Endothelial cell of umbilical vein (primary cell): ENCODE measurements around the gene MAST4. TPM values are rescaled to one million over a fixed set of nuclear protein-coding genes. Genes with fewer than 3 reads are reported as not detected.

Experiments
- BruUV-seq: library from RNA; stranded (reverse); fragments of 400-500 nt; replicated peaks from 2 replicates; lab custom pipeline; 2021; lab: Mats Ljungman, UMichigan
- CTCF ChIA-PET: fragments of 300-600, 350-600 bp; sonication (Branson Sonifier 250); formaldehyde crosslinking; loops from one replicate; lab custom pipeline; 2021; ENCODE audit warnings: antibody characterized with exemption, inconsistent platforms; lab: Charles Lee
- POLR2A ChIA-PET: fragments of 300-600, 350-600 bp; sonication (Branson Sonifier 250); formaldehyde crosslinking; loops from one replicate; lab custom pipeline; 2021; ENCODE audit warnings: antibody characterized with exemption, inconsistent platforms; lab: Charles Lee
- DNase-seq: peaks from one replicate; pipeline ENCODE4 v3.0.0-alpha.2; 2011; ENCODE audit warnings: low read depth, low spot score
- FAIRE-seq: peaks from 2 replicates; lab custom pipeline; 2011; peaks lifted over from hg19 to GRCh38; lab: Jason Lieb, UNC
- H2AFZ ChIP-seq: 2 replicates; pipeline ENCODE4 v1.6.0; 2012; ENCODE audit warnings: low read depth, low read length, control low read depth, inconsistent platforms
- H3K27ac ChIP-seq: 2 replicates; pipeline ENCODE4 v1.5.1; 2011; ENCODE audit warnings: low read depth, mild to moderate bottlenecking, control low read depth, low read length, moderate library complexity; ENCODE audit not compliant: insufficient read depth
- H3K27me3 ChIP-seq, 2 experiments: 2 replicates each; pipeline versions ENCODE4 v1.6.0 to v1.6.1; 2011; ENCODE audit warnings: low read length in 2 of 2, mixed read lengths in 1 of 2; ENCODE audit not compliant: control insufficient read depth in 2 of 2, insufficient read depth in 2 of 2
- H3K36me3 ChIP-seq, 2 experiments: 2 replicates in 1 of 2; 3 replicates in 1 of 2; pipeline ENCODE4 v1.5.1; 2011; ENCODE audit warnings: low read length in 2 of 2, mild to moderate bottlenecking in 1 of 2, moderate library complexity in 1 of 2; ENCODE audit not compliant: control insufficient read depth in 2 of 2, insufficient read depth in 2 of 2; ENCODE audit errors: extremely low read depth in 1 of 2
- H3K4me1 ChIP-seq: 3 replicates; pipeline ENCODE4 v1.5.1; 2011; ENCODE audit warnings: mild to moderate bottlenecking, low read length; ENCODE audit not compliant: control insufficient read depth, insufficient read depth; ENCODE audit errors: extremely low read depth
- H3K4me2 ChIP-seq: 2 replicates; pipeline ENCODE4 v1.6.1; 2011; ENCODE audit warnings: low read length, control low read depth, mixed read lengths; ENCODE audit not compliant: insufficient read depth
- H3K4me3 ChIP-seq, 3 experiments: fragments of 200-600 bp in 1 of 3; sonication (generic), shearing (Covaris generic) in 1 of 3; replicated peaks in 1 of 3; 2 replicates each; pipeline ENCODE4 v1.5.1; 2011 to 2016; ENCODE audit warnings: control low read depth in 3 of 3, low read length in 3 of 3, mild to moderate bottlenecking in 2 of 3, inconsistent platforms in 1 of 3, low read depth in 1 of 3, moderate library complexity in 1 of 3; ENCODE audit not compliant: insufficient read depth in 1 of 3
- H3K79me2 ChIP-seq: 2 replicates; pipeline ENCODE4 v1.6.0; 2012; ENCODE audit warnings: low read length, inconsistent platforms; ENCODE audit not compliant: control insufficient read depth, insufficient read depth
- H3K9ac ChIP-seq: replicated peaks from 2 replicates; pipeline ENCODE3; 2011; ENCODE audit warnings: low read length, control low read depth; ENCODE audit not compliant: insufficient read depth; ENCODE audit errors: extremely low read depth
- H3K9me1 ChIP-seq: replicated peaks from 3 replicates; pipeline ENCODE4 v1.6.0; 2011; ENCODE audit warnings: mild to moderate bottlenecking, low read length; ENCODE audit not compliant: control insufficient read depth, insufficient read depth; ENCODE audit errors: extremely low read depth
- H3K9me3 ChIP-seq: replicated peaks from 2 replicates; pipeline ENCODE4 v1.5.1; 2012; ENCODE audit warnings: low read length, inconsistent platforms; ENCODE audit not compliant: control insufficient read depth, insufficient read depth
- H4K20me1 ChIP-seq: replicated peaks from 2 replicates; pipeline ENCODE3; 2011; ENCODE audit warnings: mild to moderate bottlenecking, low read length; ENCODE audit not compliant: control insufficient read depth, insufficient read depth; ENCODE audit errors: extremely low read depth
- CTCF ChIP-seq, 2 donors: IDR thresholded peaks; 1 replicate in 1 of 2; 2 replicates in 1 of 2; pipeline ENCODE4 v1.5.1; 2011; ENCODE audit warnings: low read length in 2 of 2, mild to moderate bottlenecking in 2 of 2, moderate library complexity in 2 of 2, control low read depth in 1 of 2, inconsistent platforms in 1 of 2, low read depth in 1 of 2; ENCODE audit not compliant: insufficient read depth in 1 of 2; ENCODE audit errors: extremely low read depth in 1 of 2
- EZH2 ChIP-seq: IDR thresholded peaks from 2 replicates; pipeline ENCODE4 v1.6.1; 2012; ENCODE audit warnings: borderline replicate concordance, low read depth, mild to moderate bottlenecking, moderate library complexity, low read length, inconsistent platforms; ENCODE audit not compliant: severe bottlenecking
- FOS ChIP-seq: IDR thresholded peaks from 2 replicates; pipeline ENCODE4 v1.6.1; 2011; ENCODE audit warnings: mild to moderate bottlenecking, low read length, moderate library complexity, borderline replicate concordance; ENCODE audit not compliant: insufficient read depth
- GATA2 ChIP-seq: IDR thresholded peaks from 2 replicates; pipeline ENCODE4 v1.7.0; 2011; ENCODE audit warnings: low read depth, mild to moderate bottlenecking, moderate library complexity, mixed read lengths, low read length; ENCODE audit not compliant: insufficient read length, insufficient read depth
- JUN ChIP-seq: IDR thresholded peaks from 2 replicates; pipeline ENCODE4 v1.6.1; 2011; ENCODE audit warnings: borderline replicate concordance, low read depth; ENCODE audit not compliant: insufficient read length, insufficient read depth
- MYC ChIP-seq: IDR thresholded peaks from one replicate; pipeline ENCODE4 v1.6.1; 2011; ENCODE audit warnings: mild to moderate bottlenecking, low read depth, low read length
- POLR2A ChIP-seq: IDR thresholded peaks from 2 replicates; pipeline ENCODE4 v1.6.1; 2012; ENCODE audit warnings: low read depth, mild to moderate bottlenecking, control low read depth, low read length
- POLR2AphosphoS5 ChIP-seq: IDR thresholded peaks from 2 replicates; pipeline ENCODE4 v1.6.1; 2012; ENCODE audit warnings: low read depth, mild to moderate bottlenecking, control low read depth, low read length, moderate library complexity; ENCODE audit not compliant: insufficient read depth
- dilution Hi-C: fragments of 300-500 bp; cut with MboI; formaldehyde crosslinking; loops from one replicate; pipeline ENCODE4 v1.15.0; 2019; ENCODE audit warnings: low sequenced_read_pairs; ENCODE audit not compliant: extremely low pct_ligation_motif_present
- intact Hi-C: fragments of 100-400 bp; cut with micrococcal nuclease; formaldehyde crosslinking; loops from one replicate; pipeline ENCODE4 v1.10.0; 2022
- polyA plus RNA-seq, 4 experiments: library from polyadenylated mRNA; depleted of rRNA in 3 of 4; stranded (reverse) in 3 of 4; unstranded in 1 of 4; fragments of >200 nt; gene quantifications; 2 replicates each; pipeline versions ENCODE4 v1.2.1 to v1.2.3, GENCODE V29; 2011 to 2012; ENCODE audit warnings: missing spikeins in 1 of 4
- total RNA-seq: library from RNA; stranded (reverse); gene quantifications from 2 replicates; pipeline ENCODE4 v1.2.3, GENCODE V29; 2021
- TF ChIP-seq, protein P1 (sequence below): IDR thresholded peaks from 2 replicates; pipeline ENCODE4 v1.6.1; 2011; ENCODE audit not compliant: insufficient read depth, insufficient read length

MAST4 gene
- total and polyA plus RNA-seq, 2 donors (not counting 3 experiments of a cell fraction or from before 2014, with no cell fraction given): 40.2 to 116 TPM

GRCh38 chr5:66863243-66864170 is 267.3 kb downstream of the MAST4 start:
- Histone ChIP-seq H3K4me1 (peaks cover 47% of the 10 kb centered on the region), H3K27me3 (no peaks in the 10 kb centered on the region), H3K9ac (no peak overlapping the region), H3K4me3 (no peak overlapping the region), H3K27ac (no peak overlapping the region), H3K4me2 (no peak overlapping the region), H2AFZ (no peak overlapping the region), H3K79me2 (peaks cover 16% of the 10 kb centered on the region), H3K9me1 (no peaks in the 10 kb centered on the region), H3K9me3 (no peaks in the 10 kb centered on the region), H4K20me1 (no peaks in the 10 kb centered on the region), H3K36me3 (no peaks in the 10 kb centered on the region)
- ChIA-PET CTCF (interaction anchor here (0.7 to 7.2 kb wide), 9 partner anchors 11 to 55 kb away, joined by 4 to 123 read pairs (median 5); no protein-coding TSS in a partner anchor), POLR2A (interaction anchor here (2.6 kb wide), 1 partner anchor 35 kb away, joined by 10 read pairs; no protein-coding TSS in a partner anchor)
- dilution Hi-C loops (no loop called here), intact Hi-C loops (loop anchor here (1.0 kb wide), 4 partner anchors 35 to 556 kb away; no protein-coding TSS in a partner anchor)
- no TSS peak for BruUV-seq
- DNase-seq (no peak), FAIRE-seq (no peak)
- TF ChIP-seq, protein P1, sequence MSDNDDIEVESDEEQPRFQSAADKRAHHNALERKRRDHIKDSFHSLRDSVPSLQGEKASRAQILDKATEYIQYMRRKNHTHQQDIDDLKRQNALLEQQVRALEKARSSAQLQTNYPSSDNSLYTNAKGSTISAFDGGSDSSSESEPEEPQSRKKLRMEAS: no peak
- TF ChIP-seq MYC: no peak
- no peak for TF ChIP-seq EZH2
- TF ChIP-seq FOS: no peak
- no peak for TF ChIP-seq GATA2
- no peak for TF ChIP-seq POLR2A
- no peak for TF ChIP-seq CTCF (IDR thresholded peaks at IDR 0.05; ENCODE audit: extremely low read depth in 1 of 2, insufficient read depth in 1 of 2, low read depth in 1 of 2, low read length in 2 of 2)
- no peak for TF ChIP-seq POLR2AphosphoS5
- no peak for TF ChIP-seq JUN
